AG04449 (cell line): Measurements from ENCODE around the gene ANKS1A.
A peak's percentile ranks its signal among the peaks of the same experiment; 100 is the strongest.
"Not testable (repeated sequence)": the region's sequence is repeated elsewhere in the genome, so short reads cannot be mapped to it uniquely, and the experiment has no call there.

Source experiments
- CTCF ChIA-PET: fragments of 350-600 bp; formaldehyde crosslinking; extraction: SDS; loops from one replicate; lab custom pipeline; 2021; ENCODE audit warnings: antibody characterized with exemption; lab: Yijun Ruan, JAX
- POLR2A ChIA-PET: fragments of 400-600, 350-600 bp; formaldehyde crosslinking; extraction: SDS; loops from one replicate; lab custom pipeline; 2020; ENCODE audit warnings: antibody characterized with exemption, inconsistent platforms; lab: Yijun Ruan, JAX
- DNase-seq: peaks from one replicate; pipeline ENCODE4 v3.0.0-alpha.2; 2010; ENCODE audit warnings: low read depth, low spot score
- H3K4me3 ChIP-seq: 2 replicates; pipeline ENCODE4 v1.5.1; 2011; ENCODE audit warnings: low read depth, mild to moderate bottlenecking, control low read depth, low read length
- TF ChIP-seq, protein P1 (sequence below): IDR thresholded peaks from one replicate; pipeline ENCODE4 v1.5.1; 2011; ENCODE audit warnings: mild to moderate bottlenecking, moderate library complexity, low read length, control low read depth, inconsistent platforms; ENCODE audit not compliant: insufficient read depth; ENCODE audit errors: missing control alignments

The ANKS1A gene

GRCh38 chr6:35108309-35108885 is 219.3 kb downstream of the ANKS1A start:
- DNase-seq, result no peak
- ChIA-PET CTCF (interaction anchor here (1.2 to 2.6 kb wide), 2 partner anchors 122 to 124 kb away, joined by 3 to 8 read pairs; no protein-coding TSS in a partner anchor), POLR2A (no interaction called here)
- no peak overlapping the region for H3K4me3 ChIP-seq
- TF ChIP-seq, protein P1, sequence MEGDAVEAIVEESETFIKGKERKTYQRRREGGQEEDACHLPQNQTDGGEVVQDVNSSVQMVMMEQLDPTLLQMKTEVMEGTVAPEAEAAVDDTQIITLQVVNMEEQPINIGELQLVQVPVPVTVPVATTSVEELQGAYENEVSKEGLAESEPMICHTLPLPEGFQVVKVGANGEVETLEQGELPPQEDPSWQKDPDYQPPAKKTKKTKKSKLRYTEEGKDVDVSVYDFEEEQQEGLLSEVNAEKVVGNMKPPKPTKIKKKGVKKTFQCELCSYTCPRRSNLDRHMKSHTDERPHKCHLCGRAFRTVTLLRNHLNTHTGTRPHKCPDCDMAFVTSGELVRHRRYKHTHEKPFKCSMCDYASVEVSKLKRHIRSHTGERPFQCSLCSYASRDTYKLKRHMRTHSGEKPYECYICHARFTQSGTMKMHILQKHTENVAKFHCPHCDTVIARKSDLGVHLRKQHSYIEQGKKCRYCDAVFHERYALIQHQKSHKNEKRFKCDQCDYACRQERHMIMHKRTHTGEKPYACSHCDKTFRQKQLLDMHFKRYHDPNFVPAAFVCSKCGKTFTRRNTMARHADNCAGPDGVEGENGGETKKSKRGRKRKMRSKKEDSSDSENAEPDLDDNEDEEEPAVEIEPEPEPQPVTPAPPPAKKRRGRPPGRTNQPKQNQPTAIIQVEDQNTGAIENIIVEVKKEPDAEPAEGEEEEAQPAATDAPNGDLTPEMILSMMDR, result no peak

DNA sequence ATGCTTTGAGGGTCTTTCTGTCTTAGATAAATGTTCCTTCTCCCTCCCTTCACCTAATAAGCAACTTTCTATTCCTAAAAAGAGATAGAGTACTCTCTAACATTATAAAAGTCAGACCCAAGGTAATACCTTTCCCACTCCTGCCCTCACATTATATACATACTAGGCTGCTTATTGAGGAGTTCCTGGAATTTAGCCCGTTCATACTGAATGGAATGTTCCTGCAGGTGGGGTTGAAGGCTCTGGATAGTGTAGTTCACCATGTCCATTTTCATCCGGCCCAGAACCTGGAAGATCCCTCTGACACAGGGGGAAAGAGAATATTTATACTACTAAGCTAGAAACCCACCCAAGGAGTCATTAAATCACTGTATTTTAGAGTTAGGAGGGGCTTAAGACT is 231.7 kb downstream of the ANKS1A start:
- TF ChIP-seq, protein P1, result no peak
- no peak for DNase-seq
- ChIA-PET CTCF (interaction anchor here (0.7 to 1.5 kb wide), 2 partner anchors 17 to 134 kb away, joined by 3 to 4 read pairs; no protein-coding TSS in a partner anchor), POLR2A (no interaction called here)
- no peak overlapping the region for H3K4me3 ChIP-seq

DNA sequence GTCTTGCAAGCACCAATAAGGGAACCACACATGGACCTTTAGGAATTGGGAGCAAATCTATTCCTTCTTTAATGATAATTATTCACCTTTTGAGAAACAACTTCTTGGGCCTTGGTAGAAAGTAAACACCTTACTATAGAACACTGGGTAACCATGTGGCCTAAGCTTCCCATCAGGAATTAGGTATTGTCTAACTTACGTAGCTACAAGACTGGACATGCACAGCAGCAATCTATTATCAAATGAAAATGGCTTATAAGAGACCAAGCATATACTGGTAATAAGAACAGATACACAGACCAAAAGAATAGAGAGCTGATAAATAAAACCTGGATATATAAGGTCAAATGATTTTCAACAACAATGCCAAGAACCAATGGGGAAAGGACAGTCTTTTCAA is 235.3 kb downstream of the ANKS1A start:
- H3K4me3 ChIP-seq, result no peak overlapping the region
- TF ChIP-seq, protein P1, result no peak
- POLR2A ChIA-PET, result no interaction called here
- CTCF ChIA-PET, result interaction anchor here (1.7 kb wide), 1 partner anchor 138 kb away, joined by 6 read pairs; no protein-coding TSS in a partner anchor
- no peak for DNase-seq

- H3K4me3 ChIP-seq, result no peak overlapping the region
- no peak for DNase-seq
- CTCF ChIA-PET, result interaction anchor here (0.9 to 4.0 kb wide), 7 partner anchors 9 to 141 kb away, joined by 3 to 39 read pairs (median 3); no protein-coding TSS in a partner anchor
- TF ChIP-seq, protein P1, result no peak
- POLR2A ChIA-PET, result interaction anchor here (0.6 to 0.9 kb wide), 2 partner anchors 11 to 47 kb away, joined by 3 read pairs; no protein-coding TSS in a partner anchor
Observed at GRCh38 chr6:35128042-35128441, 239.0 kb downstream of the ANKS1A start.

DNA sequence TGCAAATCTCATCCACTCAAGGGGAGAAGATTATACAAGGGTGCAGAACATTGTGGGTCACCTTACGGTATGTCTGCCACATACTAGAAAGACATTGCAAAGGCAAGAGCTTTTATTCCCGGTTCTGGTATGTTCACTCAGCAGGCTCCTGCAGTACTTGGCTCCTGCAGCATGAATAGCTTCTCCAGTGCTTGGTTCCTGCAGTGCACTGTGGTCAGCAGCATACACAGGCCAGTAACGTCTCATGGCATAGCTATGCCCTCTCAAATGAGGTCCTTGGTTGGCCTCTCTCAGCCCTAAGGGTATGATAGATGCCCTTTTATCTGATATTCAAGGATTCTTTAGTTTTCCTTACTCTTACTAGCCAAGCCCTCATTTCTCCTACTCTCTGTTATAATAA is 239.4 kb downstream of the ANKS1A start:
- ChIA-PET CTCF (interaction anchor here (0.9 to 4.0 kb wide), 6 partner anchors 9 to 142 kb away, joined by 3 to 39 read pairs (median 4); no protein-coding TSS in a partner anchor), POLR2A (interaction anchor here (0.9 kb wide), 1 partner anchor 11 kb away, joined by 3 read pairs; no protein-coding TSS in a partner anchor)
- no peak overlapping the region for H3K4me3 ChIP-seq
- TF ChIP-seq, protein P1, result no peak
- DNase-seq, result peak; percentile 24

GRCh38 chr6:35136185-35136584 is 247.1 kb downstream of the ANKS1A start:
- TF ChIP-seq, protein P1, result no peak
- ChIA-PET POLR2A (no interaction called here), CTCF (interaction anchor here (0.6 to 2.2 kb wide), 5 partner anchors 105 to 249 kb away, joined by 3 to 33 read pairs (median 4); no protein-coding TSS in a partner anchor)
- no peak overlapping the region for H3K4me3 ChIP-seq
- no peak for DNase-seq

DNA sequence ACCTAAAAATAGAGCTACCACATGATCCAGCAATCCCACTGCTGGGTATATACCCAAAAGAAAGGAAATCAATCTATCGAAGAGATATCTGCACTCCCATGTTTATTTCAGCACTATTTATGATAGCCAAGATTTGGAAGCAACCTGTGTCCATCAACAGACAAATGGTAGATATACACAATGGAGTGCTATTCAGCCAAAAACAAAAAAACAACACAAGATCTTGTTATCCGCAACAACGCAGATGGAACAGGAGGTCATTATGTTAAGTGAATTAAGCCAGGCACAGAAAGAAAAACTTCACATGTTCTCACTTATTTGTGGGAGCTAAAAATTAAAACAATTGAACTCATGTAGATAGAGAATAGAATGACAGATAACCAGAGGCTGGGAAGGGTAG is 249.1 kb downstream of the ANKS1A start:
- H3K4me3 ChIP-seq, DNase-seq, POLR2A ChIA-PET: not testable (repeated sequence)
- CTCF ChIA-PET, result interaction anchor here (0.7 to 5.7 kb wide), 7 partner anchors 11 to 249 kb away, joined by 3 to 309 read pairs (median 19); partner anchors contain the start of gene ANKS1A
